ENCODE measurements around the gene NOPCHAP1.
"Not testable (repeated sequence)": the region's sequence is repeated elsewhere in the genome, so short reads cannot be mapped to it uniquely, and the experiment has no call there.

The NOPCHAP1 gene

DNA sequence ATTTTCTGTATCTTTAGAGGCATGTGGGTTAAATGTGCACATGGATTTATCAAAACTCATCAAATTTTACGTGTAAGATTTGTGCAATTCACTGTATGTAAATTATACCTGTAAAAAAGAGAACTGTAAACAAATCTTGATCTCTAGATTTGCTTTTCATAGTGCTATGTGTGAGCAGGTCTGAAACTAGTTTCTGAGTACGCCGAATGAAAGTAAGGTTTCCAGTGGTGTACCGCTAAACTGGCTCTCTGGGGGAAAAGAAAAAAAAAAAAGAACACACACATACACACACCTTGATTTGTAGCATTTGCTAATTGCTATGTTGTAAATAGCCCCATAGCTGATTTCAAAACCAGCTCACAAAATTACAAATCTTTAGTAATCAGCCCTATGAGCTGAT, 19.4 kb upstream of the NOPCHAP1 start:
- no peak for DNase-seq

DNA sequence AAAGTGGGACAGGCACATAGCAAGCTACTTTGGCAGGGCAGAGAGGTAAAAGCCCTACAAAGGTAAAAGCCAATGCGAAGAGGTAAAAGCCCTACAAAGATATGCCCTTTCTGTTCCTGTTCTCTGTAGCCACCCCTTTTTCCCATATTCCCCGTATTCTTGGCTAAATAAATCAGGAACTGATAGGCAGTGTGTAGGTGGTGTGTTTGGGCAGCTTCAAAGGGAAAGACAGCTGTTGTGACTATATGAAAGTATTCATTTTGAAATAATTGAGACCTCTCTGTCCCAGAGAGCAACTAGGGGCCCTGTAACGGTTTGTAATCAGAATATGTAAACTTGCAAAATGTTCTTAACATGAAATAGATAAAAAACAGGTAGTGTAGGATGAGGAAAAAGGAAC, 16.8 kb upstream of the NOPCHAP1 start:
- no peak for DNase-seq

DNA sequence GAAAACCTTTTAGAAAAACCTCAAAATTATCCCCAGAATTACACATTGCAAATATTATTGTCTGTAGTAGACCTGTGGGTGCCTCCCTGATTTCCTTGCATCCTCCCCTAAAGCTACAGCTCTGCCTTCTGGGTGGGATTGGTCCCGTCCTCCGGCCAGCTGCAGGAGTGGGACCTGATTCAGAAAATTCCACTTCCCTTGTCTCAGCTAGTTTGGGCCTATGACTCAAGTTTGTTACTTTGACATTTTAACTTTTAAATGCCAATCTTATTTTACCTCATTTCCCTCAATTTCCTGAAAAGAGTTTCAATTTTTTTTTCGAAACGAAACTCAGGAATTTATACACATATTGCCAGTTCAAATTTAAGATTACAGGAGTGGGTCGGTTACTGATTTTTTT, 14.8 kb upstream of the NOPCHAP1 start:
- DNase-seq, result no peak

DNA sequence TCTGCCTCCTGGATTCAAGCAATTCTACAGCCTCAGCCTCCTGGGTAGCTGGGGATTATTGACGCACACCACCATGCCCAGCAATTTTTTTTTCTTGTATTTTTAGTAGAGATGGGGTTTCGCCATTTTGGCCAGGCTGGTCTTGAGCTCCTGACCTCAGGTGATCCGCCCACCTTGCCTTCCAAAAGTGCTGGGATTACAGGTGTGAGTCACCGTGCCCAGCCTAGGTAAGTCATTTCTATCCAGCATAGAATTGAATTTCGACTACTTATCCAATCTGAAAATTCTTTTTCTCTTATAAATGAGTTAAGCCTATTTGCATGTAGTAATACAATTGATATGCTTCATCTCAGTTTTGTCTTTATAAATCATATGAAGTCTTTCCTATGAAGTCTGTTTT, 12.9 kb upstream of the NOPCHAP1 start:
- no peak for DNase-seq

DNA sequence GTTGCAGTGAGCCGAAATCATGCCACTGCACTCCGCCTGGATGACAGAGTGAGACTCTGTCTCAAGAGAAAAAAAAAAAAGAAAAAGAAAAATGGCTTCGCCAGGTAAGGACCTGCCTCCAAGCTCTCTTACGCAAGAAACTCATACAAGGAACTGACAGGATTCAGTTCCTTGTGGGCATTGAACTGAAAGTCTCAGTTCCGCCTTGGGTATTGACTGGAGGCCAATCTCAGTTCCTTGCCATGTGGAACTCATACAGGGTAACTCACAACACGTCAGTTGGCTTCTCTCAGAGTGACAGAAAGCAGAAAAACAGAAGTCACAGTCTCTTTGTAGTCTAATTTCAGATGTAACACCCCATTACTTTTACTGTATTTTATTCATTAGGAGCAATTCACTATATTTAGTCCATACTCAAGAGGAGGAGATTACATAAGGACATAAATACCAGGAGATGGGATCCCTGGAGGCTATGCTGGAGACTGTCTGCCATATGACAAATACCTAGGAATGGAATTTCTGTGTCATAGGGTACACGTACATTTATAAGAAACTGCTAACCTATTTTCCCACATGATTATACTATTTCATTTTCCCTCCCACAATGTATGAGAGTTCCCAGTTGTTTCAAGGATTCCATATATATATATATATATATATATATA, 11.4 kb upstream of the NOPCHAP1 start:
- no peak for DNase-seq

DNA sequence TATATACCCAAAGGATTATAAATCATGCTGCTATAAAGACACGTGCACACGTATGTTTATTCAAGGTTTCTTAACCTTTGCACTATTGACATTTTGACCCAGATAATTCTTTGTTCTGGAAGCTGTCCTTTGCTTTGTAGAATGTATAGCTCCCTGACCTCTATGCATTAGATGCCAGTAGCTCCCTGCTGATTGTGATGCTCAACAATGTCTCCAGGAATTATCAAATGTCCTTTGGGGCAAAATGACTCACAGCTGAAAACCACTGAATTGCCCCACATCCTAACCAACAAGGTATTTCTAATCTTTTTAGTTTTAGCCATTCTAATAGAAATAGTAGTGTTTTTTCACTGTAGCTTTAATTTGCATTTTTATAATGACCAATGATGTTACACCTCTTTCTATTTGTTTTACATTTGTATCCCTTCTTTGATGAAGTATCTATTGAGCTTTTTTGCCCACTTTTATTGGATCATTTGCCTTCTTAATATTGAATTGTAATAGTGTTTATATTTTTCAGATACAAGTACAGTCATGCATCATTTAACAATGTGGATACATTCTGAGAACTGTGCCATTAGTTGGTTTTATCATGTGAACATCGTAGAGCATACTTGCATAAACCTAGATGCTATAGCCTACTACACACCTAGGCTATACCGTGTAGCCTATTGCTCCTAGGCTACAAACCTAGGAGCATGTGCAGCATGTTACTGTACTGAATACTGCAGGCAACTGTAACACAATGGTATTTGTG, 10.4 kb upstream of the NOPCHAP1 start:
- DNase-seq, result no peak

DNA sequence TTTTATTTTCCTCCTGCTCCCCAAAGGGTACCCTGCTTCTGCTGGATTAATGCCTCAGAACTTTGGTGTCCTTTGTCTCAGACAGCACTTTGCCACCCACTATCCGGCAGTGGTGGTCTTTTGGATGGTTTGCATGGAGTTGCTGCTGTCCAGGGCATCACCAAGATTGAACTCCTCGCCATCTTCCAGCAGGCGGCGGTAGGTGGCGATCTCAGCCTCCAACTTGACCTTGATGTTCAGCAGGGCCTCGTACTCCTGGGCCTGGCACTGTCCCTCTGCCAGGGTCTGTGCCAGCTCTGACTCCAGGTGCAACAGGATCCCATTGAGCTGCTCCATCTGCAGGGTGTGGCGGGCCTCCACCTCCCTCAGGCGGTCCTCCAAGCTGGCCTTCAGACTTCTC, 9.4 kb upstream of the NOPCHAP1 start:
- no peak for DNase-seq

DNA sequence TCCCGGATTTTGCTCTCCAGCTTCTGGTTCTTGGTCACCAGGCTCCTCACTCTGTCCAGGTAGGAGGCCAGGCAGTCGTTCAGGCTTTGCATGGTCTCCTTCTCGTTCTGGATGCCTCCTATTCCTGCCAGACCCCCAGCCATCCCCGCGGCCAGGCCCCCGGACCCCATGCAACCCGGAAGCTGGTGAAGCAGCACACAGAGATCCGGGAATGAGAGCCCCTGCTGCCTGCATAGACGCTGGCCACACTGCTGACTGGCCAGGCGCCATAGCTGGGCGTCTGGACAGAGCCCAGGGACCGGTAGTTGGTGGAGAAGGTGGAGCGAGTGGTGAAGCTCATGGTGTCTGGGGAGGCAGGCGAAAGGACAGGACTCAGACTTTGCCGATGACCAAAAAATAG, 8.4 kb upstream of the NOPCHAP1 start:
- not testable (repeated sequence) for DNase-seq

DNA sequence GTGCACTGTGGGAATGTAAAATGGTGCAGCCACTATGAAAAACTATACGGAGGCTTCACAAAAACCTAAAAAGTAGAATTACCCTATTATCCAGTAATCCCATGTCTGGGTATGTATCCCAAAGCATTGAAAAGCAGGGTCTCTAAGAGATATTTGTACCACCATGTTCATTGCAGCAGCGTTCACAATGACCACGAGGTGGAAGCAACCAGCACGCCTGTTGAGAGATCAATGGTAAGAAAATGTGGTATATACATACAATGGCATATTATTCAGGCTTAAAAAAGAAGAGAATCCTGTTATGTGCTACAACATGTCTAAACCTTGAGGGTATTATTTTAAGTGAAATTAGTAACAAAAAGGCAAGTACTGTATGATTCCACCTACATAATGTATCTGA, 910 bp upstream of the NOPCHAP1 start:
- no peak for DNase-seq

DNA sequence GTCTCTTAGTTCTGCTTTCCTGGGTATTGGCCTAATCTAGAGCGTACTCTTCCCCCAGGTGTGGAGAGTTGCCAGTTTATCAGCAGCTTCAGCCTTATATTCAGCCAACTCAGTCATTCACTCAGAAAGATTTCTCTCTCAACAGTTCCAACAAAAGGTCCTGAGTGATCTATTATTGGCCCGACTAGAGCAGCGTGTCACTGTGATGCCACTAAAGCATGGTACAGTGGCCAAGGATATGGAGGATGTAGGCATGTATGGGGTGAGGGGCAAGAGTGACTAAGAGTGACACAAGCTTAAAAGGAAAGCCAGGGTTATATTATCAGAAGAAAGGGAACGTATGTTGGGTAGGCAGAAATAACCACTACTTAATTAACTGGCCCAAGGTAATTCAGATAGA, 4.8 kb downstream of the NOPCHAP1 start:
- DNase-seq, result no peak

DNA sequence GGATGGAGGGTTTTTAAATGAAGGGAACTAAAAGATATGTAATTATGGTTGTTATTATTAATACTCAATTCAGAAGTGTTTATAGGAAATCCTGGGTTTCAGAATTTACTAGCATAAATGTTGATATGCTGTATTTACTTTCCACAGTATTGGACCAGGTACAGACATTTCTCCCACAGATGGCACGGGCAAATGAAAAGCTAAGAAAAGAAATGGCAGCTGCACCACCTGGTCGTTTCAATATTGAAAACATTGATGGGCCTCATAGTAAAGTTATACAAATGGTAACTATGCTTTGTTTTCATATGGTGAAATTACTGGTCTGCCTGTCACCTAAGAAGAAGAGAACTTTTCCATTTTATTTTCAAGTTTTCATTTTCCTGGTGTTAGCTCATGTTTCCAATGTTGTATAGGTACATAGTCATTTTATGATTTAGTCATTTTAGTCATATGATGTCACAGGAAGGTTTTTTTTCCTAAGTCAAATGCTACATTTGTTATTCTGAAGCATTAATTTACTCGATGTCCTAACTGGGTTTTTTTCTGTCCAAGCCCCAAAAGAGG, 5.5 kb downstream of the NOPCHAP1 start:
- no peak for DNase-seq

DNA sequence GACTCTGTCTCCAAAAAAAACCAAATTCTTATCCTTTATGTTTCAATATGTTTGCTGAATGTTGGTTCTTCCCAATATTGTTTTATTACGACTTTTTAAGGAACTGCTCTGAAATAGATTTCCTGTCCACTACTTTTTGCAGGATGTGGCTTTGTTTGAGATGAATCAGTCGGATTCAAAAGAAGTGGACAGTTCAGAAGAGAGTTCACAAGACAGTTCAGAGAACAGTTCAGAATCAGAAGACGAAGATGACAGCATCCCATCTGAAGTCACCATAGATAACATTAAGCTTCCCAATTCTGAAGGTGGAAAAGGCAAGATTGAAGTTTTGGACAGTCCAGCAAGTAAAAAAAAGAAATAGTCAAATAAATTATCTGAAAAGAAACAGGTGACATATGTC, 8.2 kb downstream of the NOPCHAP1 start:
- no peak for DNase-seq

DNA sequence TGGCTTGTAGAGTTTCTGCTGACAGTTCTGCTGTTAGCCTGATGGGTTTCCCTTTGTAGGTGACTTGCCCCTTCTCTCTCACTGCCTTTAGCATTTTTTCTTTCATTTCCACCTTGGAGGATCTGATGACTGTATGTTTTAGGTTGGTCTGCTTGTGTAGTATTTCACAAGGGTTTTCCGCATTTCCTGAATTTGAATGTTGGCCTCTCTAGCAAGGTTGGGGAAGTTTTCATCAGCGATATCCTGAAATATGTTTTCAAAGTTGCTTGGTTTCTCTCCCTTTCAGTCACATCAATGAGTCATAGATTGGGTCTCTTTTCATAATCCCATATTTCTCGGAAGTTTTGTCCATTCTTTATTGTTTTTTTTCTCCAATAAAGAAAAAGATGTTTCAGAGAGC, 11.4 kb downstream of the NOPCHAP1 start:
- no peak for DNase-seq

DNA sequence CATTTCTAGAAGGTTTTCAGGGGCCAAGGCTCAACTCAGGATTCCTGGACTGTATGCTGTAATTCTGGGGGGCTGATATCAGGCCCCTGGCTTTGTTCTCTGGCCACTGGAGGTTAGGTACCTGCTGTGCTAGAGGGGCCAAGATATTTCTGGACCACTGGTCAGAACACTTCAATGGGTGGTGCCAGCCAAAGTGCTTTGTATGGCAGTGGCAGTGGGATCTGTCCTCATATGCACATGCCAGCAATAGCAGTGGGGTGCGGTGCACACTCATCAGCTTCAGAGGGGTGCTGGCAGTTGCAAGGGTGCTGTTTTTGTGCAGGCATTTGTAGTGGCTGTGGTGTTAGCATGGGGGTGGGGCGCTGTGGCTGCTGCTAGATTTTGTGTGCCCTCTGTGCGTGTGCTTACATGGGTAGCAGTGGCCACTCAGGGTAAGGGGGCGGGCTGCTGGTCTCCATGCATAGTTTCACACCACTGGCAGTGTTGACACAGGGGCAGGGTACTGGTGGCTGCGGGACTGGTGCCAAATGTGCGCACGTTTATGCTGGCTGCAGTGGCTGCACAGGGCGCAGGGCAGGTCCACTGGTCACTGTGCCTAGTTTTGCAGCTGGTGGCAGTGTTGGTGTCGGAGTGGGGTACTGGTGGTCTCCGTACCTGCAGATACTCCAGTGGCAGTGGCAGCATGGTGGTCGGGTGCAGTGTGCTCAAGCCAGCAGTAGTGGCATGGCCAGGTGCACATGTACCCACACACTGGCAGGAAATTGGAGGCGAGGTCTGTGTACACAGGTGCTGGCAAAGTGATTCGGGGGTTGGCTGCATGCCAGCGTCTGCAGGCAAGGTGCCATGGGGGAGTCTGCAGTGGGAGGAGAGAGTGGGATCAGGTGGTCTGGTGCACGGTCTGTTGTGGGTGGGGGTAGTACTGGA, 12.6 kb downstream of the NOPCHAP1 start:
- DNase-seq, result no peak

DNA sequence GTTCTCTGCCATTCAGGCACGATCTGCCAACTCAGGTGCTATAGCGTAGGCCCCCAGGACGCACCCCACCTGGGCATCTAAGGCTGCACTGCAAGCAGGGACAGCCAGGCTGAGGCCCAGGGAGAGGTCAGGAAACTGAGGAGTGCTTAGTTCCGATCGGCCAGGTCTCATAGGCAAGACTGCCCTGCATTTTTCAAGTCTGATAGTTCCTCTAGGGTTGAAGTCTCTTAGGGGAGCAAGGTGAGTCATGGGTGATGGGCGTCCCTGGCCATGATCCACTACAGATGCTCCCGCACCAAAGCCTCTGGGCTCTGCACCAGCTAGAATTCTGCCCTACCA, 13.2 kb downstream of the NOPCHAP1 start:
- no peak for DNase-seq

DNA sequence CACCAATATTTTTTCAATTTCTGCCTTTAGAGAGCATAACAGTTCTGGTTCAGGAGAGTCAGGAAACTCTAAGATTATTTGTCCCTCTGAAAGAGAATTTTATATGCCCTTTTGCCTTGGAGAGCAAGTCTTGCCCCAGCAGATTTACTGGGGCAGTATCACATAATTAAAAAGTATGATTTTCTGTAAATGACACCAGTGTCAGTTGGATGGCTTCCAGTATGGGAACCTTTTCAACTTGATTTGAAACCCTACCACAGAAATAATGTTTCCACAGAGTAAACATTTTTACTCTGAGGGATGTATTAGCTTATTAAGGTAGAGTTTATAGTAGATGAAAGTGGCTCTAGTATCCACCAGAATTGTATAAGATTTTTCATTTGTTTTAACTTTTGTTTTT, 15.4 kb downstream of the NOPCHAP1 start:
- DNase-seq, result no peak

DNA sequence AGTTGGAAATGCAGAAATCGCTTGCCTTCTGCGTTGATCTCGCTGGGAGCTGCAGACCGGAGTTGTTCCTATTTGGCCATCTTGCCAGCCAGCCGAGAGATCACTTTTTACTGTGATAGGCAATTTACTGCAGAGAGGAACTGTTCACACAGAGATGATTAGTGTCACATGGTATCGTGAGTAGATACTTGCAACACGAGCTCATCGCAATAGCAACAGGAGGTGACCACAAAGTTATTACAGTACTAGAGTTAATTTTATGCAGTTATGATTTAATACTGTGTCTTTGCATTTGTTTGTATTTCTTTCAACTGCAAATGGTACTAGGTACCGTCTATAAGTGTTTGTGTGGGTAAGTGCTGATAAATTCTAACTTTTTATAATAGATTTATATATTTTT, 27.8 kb downstream of the NOPCHAP1 start:
- no peak for DNase-seq

DNA sequence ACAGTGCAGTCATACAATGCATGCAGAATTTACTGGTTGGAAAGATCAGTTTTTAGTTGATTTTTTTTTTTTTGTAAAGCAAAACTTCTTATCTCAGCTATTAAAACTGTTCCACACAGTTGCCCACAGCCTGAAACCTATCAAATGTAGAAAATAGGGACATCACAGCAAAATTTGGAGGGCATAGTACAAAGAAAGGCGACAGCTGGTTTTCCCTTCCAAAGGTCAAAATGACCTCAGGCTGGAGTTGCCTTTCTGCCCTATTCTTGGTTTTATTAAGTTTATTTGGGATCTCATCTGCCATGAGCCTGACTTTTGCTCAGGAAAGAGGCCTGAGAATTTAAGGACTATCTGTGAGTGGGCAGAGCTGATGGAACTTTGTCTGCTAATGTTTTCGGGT, 28.5 kb downstream of the NOPCHAP1 start:
- DNase-seq, result no peak

DNA sequence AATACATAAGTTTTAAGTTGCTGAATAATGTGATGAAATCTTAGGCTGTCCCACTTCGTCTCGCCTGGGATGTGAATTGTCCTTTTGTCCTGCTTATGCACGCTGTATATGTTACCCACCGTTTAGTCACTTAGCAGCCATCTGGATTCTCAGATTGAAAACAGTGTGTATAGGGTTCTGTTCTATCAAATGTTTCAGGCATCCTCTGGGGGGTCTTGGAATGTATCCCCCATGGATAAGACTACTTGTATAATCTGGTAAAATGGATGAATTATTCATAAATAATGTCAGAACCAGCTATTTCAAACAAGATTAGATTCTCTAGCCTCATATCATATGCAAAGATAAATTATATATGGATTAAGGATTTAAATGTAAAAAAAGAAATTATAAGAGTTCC, 29.4 kb downstream of the NOPCHAP1 start:
- no peak for DNase-seq

DNA sequence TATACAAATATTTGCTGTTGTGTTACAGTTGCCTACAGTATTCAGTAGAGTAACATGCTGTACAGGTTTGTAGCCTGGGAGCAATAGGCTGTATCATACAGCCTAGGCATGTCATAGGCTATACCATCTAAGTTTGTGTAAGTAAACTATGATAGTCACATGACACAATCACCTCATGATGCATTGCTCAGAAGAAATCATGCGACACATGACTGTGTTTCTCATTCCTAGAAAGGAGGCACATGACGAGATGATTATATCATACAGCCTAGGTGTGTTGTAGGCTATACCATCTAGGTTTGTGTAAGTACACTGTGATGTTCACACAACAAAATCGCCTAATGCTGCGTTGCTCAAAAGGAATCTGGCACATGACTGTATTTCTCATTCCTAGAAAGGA, 31.9 kb downstream of the NOPCHAP1 start:
- DNase-seq, result no peak

DNA sequence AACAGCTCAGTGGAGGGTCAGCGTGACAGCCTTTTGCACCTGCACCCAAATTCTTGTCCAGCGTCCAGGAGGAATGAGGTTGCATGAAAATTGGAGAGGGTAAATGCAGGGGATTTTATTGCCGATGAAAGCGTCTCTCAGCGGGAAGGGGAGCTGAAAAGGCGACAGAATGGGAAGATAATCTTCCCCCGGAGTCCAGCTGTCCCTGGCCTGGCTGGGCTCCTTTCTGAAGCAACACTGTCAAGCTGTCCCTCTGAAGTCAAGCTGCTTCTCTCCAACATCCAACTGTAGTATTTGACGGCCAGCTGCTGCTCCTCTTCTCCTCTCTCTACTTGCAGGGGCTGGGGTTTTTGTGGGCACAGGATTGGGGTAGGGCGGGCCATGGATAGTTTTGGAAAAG, 32.7 kb downstream of the NOPCHAP1 start:
- no peak for DNase-seq

DNA sequence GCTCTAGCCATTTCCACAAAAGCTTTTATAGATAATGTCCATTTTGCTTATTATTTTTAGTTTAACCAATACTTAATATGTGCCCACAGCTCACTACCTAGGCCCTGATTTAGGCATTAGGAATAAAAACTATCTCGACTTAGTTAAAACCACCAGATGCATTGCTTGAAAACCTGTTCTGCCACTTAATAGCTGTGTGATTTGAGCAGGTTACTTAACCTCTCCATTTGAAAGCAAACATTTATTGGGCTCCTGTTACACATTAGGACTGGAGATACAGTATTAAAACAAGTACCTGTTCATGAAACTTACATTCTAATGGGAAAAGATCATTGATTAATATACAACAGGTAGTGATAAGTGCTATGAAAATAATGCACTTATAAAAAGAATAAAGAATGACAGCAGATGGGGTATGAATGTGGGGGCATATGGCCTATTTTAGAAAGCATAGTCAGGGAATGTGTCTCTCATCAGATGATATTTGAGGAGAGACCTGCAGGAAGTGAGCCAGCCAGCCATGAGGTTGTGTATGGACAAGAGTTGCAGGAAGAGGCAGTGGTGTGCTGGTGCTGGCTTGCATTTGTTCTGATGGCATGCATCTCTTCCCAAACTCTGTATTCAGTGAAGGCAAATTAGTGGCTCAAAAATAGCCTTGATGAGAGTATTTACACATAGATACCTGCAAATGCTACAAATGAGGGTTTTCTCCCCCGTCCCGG, 34.3 kb downstream of the NOPCHAP1 start:
- no peak for DNase-seq

DNA sequence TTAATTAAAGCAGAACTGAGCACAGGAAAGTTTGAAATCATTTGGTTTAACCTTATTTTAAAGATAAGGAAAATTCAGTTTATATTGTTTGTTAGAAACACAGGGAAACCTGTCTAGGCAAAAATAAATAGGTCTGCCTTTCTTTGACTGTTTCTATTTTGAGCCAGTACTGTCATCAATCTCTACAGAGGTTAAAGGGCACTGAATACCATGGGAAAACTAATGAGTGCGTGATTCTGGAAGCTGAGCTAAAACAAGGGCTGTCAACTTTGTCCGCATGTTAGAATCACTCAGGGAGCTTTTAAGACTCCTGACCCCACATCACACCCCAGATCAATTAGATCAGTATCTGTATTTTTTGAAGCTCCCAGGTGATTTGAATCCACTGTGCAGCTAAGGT, 38.8 kb downstream of the NOPCHAP1 start:
- DNase-seq, result no peak
